Measurements from ENCODE around the gene BFSP2.

BFSP2 gene

GRCh38 chr3:133400006-133400515 lies at the start of gene BFSP2:
BFSP2 (plus strand) TSS chr3:133400056; CDS start chr3:133400084, 28 bp downstream.
- no peak for TF ChIP-seq CTCF (IDR thresholded peaks at IDR 0.05; ENCODE audit: insufficient read depth, low read depth, low read length, missing control alignments)
- DNase-seq (ENCODE audit: low read depth): no peak
- H3K4me3 ChIP-seq (ENCODE audit: low read depth, low read length): no peak within 1 kb of the TSS

GRCh38 chr3:133354721-133355120 lies 45.1 kb upstream of the BFSP2 start:
- no peak for TF ChIP-seq CTCF (IDR thresholded peaks at IDR 0.05; ENCODE audit: insufficient read depth, low read depth, low read length, missing control alignments)
- no peak overlapping the region for H3K4me3 ChIP-seq (ENCODE audit: low read depth, low read length)
- DNase-seq (ENCODE audit: low read depth): no peak

- no peak for TF ChIP-seq CTCF (IDR thresholded peaks at IDR 0.05; ENCODE audit: insufficient read depth, low read depth, low read length, missing control alignments)
- no peak overlapping the region for H3K4me3 ChIP-seq (ENCODE audit: low read depth, low read length)
- DNase-seq (ENCODE audit: low read depth): no peak
These were observed 39.4 kb upstream of the BFSP2 start for GRCh38 chr3:133360476-133360875.

GRCh38 chr3:133361011-133361410 lies 38.8 kb upstream of the BFSP2 start:
- TF ChIP-seq CTCF (IDR thresholded peaks at IDR 0.05; ENCODE audit: insufficient read depth, low read depth, low read length, missing control alignments): no peak
- no peak for DNase-seq (ENCODE audit: low read depth)

GRCh38 chr3:133361435-133361834 lies 38.4 kb upstream of the BFSP2 start:
- DNase-seq (ENCODE audit: low read depth): no peak
- H3K4me3 ChIP-seq (ENCODE audit: low read depth, low read length): no peak overlapping the region
- no peak for TF ChIP-seq CTCF (IDR thresholded peaks at IDR 0.05; ENCODE audit: insufficient read depth, low read depth, low read length, missing control alignments)

More at GRCh38 chr3:133361011-133361410, 38.8 kb upstream of the BFSP2 start:
- H3K4me3 ChIP-seq (ENCODE audit: low read depth, low read length): no peak overlapping the region

- no peak for TF ChIP-seq CTCF (IDR thresholded peaks at IDR 0.05; ENCODE audit: insufficient read depth, low read depth, low read length, missing control alignments)
- H3K4me3 ChIP-seq (ENCODE audit: low read depth, low read length): no peak overlapping the region
- DNase-seq (ENCODE audit: low read depth): peak; percentile 14
These were observed 37.3 kb upstream of the BFSP2 start for GRCh38 chr3:133362539-133362938.

GRCh38 chr3:133364704-133365103 lies 35.2 kb upstream of the BFSP2 start:
- no peak for DNase-seq (ENCODE audit: low read depth)
- H3K4me3 ChIP-seq (ENCODE audit: low read depth, low read length): no peak overlapping the region
- no peak for TF ChIP-seq CTCF (IDR thresholded peaks at IDR 0.05; ENCODE audit: insufficient read depth, low read depth, low read length, missing control alignments)
